ENCODE data around the gene NDUFC2. TPM values are rescaled to one million over a fixed set of nuclear protein-coding genes. Genes with fewer than 3 reads are reported as not detected.
"Not testable (repeated sequence)": the region's sequence is repeated elsewhere in the genome, so short reads cannot be mapped to it uniquely, and the experiment has no call there.

NDUFC2 gene
- total and polyA plus RNA-seq, 5 donors = 238 to 298 (median 266) TPM

DNA sequence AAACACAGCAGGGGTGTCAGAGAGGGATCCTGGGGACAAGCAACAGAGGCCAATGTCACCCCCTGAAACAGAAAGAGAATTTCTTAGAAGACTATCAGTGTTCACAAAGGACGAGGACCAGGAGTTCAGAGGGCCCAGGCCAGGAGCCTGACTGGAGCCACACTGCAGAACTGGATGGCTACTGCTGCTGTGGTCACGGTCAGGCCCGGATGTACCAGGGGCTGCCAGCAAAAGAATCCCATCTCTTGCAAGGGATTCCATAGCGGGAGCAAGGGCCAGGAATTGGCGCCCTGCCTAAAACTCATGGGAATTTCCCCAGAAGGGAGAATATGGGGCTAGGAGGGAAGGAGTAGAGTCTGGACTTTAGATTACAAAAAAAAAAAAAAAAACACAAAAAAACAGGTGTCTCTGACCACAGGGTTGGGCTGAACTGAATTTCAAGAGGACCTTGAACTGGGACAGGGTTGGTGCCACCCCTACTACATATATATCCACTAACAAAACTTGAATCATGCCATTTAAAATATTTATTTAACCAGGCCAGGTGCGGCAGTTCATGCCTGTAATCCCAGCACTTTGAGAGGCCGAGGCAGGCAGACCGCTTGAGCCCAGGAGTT is 40.9 kb downstream of the NDUFC2 start:
- intact Hi-C loops (cut with DNase I) = no loop called here
- Histone ChIP-seq H3K27me3 (ENCODE audit: control insufficient read depth, insufficient read depth) (no peaks in the 10 kb centered on the region), H3K4me1 (ENCODE audit: control insufficient read depth, insufficient read depth, low read length) (peaks cover 2% of the 10 kb centered on the region), H3K9me3 (ENCODE audit: control insufficient read depth, low read length) (no peaks in the 10 kb centered on the region), H3K27ac (ENCODE audit: low read length) (no peak overlapping the region), H3K4me3 (ENCODE audit: low read length) (no peak overlapping the region)
- ATAC-seq = no peak
- no peak for DNase-seq
- WGBS = 86% methylated on average over 8 of the region's 8 CpGs

DNA sequence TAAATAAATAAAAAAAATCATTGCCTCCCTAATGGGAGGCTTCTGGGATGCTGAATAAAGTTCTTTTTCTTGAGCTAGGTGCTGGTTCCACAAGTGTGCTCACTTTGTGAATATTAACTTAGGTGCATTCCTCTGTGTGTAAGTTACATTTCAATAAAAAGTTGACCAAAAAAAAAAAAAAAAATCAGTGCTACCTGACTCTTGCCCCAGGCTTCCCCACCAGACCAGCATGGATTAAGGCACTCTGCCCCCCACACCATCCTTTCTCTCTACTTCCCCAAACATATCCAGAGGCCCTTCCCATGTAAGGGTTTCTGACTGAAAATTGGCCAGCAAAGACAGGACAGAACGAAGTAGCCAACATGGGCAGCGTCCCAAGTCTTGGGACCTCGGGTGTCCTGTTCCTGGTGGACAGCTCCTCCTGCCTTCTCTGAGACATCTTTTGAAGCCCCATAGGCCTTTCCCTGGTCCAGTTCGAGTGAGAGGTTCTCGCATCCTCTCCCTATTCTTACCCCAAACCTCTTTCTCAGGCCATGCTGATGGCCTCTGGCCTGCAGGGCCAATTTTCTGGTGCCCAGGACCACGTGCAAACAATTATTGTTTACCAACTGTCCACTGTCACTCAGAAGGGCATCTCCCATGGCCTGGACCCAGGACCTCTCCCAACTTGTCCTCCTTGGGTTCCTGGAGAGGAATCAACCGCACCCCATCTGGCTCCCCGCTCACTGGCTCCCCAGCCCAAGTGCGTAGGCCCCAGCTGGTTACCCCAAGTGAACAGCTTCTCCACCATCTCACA is 41.6 kb downstream of the NDUFC2 start:
- Histone ChIP-seq H3K4me3 (ENCODE audit: low read length) (no peak overlapping the region), H3K9me3 (ENCODE audit: control insufficient read depth, low read length) (no peaks in the 10 kb centered on the region), H3K27ac (ENCODE audit: low read length) (no peak overlapping the region), H3K4me1 (ENCODE audit: control insufficient read depth, insufficient read depth, low read length) (peaks cover 2% of the 10 kb centered on the region), H3K27me3 (ENCODE audit: control insufficient read depth, insufficient read depth) (no peaks in the 10 kb centered on the region)
- intact Hi-C loops (cut with DNase I) = no loop called here
- DNase-seq = no peak
- WGBS = 84% methylated on average over 9 of the region's 9 CpGs
- no peak for ATAC-seq

DNA sequence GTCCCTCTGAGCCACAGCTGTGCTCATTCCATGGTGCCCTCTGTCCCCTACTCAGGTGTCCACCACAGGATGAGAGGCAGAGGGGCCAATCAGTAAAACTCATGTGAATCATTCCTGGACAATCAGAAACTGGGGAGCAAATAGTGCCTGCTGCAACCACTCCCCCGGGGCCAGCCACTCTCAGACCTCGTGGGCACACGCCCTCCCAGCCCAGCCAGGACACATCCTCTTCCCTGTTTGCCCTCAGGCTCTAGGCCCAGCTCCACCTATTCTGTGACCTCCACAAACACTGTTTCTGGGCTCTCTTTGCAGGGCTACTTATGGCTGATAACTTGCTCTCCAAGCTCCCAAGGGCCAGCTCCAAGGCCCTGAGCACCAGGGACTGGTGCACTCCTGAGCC is 42.6 kb downstream of the NDUFC2 start:
- peak in 1 of 2 donors; percentile 19 for ATAC-seq
- intact Hi-C loops (cut with DNase I) = no loop called here
- Histone ChIP-seq H3K27ac (ENCODE audit: low read length) (no peak overlapping the region), H3K4me3 (ENCODE audit: low read length) (no peak overlapping the region), H3K27me3 (ENCODE audit: control insufficient read depth, insufficient read depth) (no peaks in the 10 kb centered on the region), H3K4me1 (ENCODE audit: control insufficient read depth, insufficient read depth, low read length) (peaks cover 2% of the 10 kb centered on the region), H3K9me3 (ENCODE audit: control insufficient read depth, low read length) (no peaks in the 10 kb centered on the region)
- 58% methylated on average over 3 of the region's 3 CpGs for WGBS
- DNase-seq = no peak

DNA sequence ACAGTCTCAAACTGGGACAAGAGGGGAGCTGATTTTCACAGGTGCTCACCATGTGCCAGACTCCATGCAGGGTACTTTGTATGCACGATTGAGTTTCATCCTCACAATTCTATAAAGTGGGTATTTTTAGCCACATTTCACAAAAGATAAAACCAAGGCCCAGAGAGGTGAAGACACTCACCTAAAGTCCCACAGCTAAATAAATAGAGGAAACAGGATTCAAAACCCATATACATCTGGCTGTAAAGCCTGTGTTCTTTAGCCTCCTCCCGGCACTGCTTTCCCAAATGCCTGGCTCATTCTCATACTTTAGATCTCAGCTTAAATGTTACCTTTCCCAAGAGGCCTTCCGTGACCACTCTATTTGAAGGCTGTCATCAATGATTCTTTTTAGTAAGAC is 43.3 kb downstream of the NDUFC2 start:
- peaks cover 2% of the 10 kb centered on the region for H3K4me1 ChIP-seq (ENCODE audit: control insufficient read depth, insufficient read depth, low read length)
- no peak overlapping the region for H3K27ac ChIP-seq (ENCODE audit: low read length)
- intact Hi-C loops (cut with DNase I) = no loop called here
- H3K4me3 ChIP-seq (ENCODE audit: low read length) = no peak overlapping the region
- H3K9me3 ChIP-seq (ENCODE audit: control insufficient read depth, low read length) = no peaks in the 10 kb centered on the region
- no peaks in the 10 kb centered on the region for H3K27me3 ChIP-seq (ENCODE audit: control insufficient read depth, insufficient read depth)
- ATAC-seq (no peak), DNase-seq (no peak)
- 91% methylated on average over 3 of the region's 3 CpGs for WGBS

DNA sequence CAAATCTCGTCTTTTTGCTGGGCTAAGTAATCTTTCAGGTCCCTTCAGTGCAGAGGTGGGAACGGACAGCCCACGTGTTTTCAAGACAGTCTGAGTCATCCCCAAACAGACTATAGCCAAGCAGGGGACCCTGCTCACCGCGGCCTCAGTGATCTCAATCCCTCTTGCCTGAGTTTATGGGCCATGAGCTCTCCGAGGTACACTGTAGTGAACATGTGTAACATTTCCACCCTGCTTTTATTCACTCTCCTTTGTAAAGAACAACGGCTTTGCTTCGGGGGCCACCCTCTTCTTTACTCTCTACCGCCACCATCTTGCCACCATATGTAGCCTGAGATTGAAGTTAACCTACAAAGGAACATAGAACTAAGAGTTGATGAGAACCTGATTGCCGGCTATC is 45.0 kb downstream of the NDUFC2 start:
- Histone ChIP-seq H3K27me3 (ENCODE audit: control insufficient read depth, insufficient read depth) (no peaks in the 10 kb centered on the region), H3K4me3 (ENCODE audit: low read length) (no peak overlapping the region), H3K27ac (ENCODE audit: low read length) (no peak overlapping the region), H3K4me1 (ENCODE audit: control insufficient read depth, insufficient read depth, low read length) (peaks cover 5% of the 10 kb centered on the region), H3K9me3 (ENCODE audit: control insufficient read depth, low read length) (no peaks in the 10 kb centered on the region)
- 72% methylated on average over 10 of the region's 10 CpGs for WGBS
- DNase-seq (no peak), ATAC-seq (no peak)
- intact Hi-C loops (cut with DNase I) = no loop called here

DNA sequence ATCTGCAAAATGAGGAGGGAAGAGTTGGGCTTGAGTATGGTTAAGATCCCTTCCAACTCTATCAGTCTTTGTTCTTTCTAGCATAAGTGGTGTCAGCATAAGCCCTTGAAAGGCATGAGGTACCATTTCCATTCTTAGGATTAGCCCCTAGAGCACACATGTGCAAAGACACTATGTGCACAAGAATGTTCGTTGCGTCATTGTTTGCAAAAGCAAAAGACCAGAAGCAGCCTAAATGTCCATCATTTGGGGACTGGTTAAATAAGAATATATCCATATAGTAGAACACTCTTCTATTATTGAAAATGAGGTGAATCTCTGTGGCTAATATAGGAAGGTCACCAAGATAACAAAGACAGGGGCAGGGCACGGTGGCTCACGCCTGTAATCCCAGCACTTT is 46.6 kb downstream of the NDUFC2 start:
- H3K9me3 ChIP-seq (ENCODE audit: control insufficient read depth, low read length) = no peaks in the 10 kb centered on the region
- intact Hi-C loops (cut with DNase I) = no loop called here
- H3K27ac ChIP-seq (ENCODE audit: low read length) = no peak overlapping the region
- 68% methylated on average over 4 of the region's 4 CpGs for WGBS
- H3K4me3 ChIP-seq (ENCODE audit: low read length) = no peak overlapping the region
- ATAC-seq = no peak
- peaks cover 5% of the 10 kb centered on the region for H3K4me1 ChIP-seq (ENCODE audit: control insufficient read depth, insufficient read depth, low read length)
- DNase-seq = no peak
- no peaks in the 10 kb centered on the region for H3K27me3 ChIP-seq (ENCODE audit: control insufficient read depth, insufficient read depth)

DNA sequence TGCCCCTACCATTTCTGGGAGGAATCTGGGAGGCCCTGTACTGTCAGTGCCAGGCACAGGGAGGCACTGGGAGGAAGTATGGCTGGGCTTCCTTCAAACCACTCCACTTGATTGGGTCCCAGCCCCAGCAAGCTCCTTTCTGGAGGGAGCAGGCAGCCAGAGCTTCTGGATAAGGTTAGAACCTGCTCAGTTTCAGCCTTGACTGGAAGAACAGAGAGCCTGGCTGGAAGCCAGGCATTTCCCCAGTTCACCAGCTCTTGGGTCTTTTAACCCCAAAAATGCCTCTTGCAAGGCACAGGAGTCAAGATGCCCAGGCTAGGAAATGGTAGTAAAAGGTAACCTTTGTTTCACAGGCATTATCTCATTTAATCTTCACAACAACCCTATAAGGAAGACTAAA is 47.6 kb downstream of the NDUFC2 start:
- Histone ChIP-seq H3K27me3 (ENCODE audit: control insufficient read depth, insufficient read depth) (no peaks in the 10 kb centered on the region), H3K4me3 (ENCODE audit: low read length) (no peak overlapping the region), H3K27ac (ENCODE audit: low read length) (no peak overlapping the region), H3K9me3 (ENCODE audit: control insufficient read depth, low read length) (no peaks in the 10 kb centered on the region), H3K4me1 (ENCODE audit: control insufficient read depth, insufficient read depth, low read length) (peaks cover 5% of the 10 kb centered on the region)
- intact Hi-C loops (cut with DNase I) = no loop called here
- DNase-seq (no peak), ATAC-seq (no peak)

DNA sequence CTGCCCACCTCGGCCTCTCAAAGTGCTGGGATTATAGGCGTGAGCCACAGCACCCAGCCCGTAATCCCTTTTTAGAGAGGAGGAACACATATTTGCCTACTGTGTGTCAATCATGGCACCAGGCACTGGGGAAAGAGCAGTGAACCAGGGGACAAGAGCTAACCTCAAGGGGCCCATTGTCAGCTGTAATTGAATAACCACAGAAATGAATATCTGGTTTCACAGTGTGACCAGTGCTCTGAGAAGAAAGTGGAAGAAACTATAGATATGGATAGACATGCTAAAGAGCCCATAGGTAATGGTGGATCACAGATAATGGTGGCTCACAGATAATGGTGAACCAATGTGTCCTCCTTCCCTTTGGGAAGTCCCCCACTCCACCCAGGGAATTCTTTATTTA is 48.0 kb downstream of the NDUFC2 start:
- 95% methylated on average over 3 of the region's 3 CpGs for WGBS
- no peak overlapping the region for H3K27ac ChIP-seq (ENCODE audit: low read length)
- intact Hi-C loops (cut with DNase I) = no loop called here
- DNase-seq (no peak), ATAC-seq (no peak)
- H3K4me3 ChIP-seq (ENCODE audit: low read length) = no peak overlapping the region
- H3K27me3 ChIP-seq (ENCODE audit: control insufficient read depth, insufficient read depth) = no peaks in the 10 kb centered on the region
- H3K4me1 ChIP-seq (ENCODE audit: control insufficient read depth, insufficient read depth, low read length) = peaks cover 5% of the 10 kb centered on the region
- H3K9me3 ChIP-seq (ENCODE audit: control insufficient read depth, low read length) = no peaks in the 10 kb centered on the region

DNA sequence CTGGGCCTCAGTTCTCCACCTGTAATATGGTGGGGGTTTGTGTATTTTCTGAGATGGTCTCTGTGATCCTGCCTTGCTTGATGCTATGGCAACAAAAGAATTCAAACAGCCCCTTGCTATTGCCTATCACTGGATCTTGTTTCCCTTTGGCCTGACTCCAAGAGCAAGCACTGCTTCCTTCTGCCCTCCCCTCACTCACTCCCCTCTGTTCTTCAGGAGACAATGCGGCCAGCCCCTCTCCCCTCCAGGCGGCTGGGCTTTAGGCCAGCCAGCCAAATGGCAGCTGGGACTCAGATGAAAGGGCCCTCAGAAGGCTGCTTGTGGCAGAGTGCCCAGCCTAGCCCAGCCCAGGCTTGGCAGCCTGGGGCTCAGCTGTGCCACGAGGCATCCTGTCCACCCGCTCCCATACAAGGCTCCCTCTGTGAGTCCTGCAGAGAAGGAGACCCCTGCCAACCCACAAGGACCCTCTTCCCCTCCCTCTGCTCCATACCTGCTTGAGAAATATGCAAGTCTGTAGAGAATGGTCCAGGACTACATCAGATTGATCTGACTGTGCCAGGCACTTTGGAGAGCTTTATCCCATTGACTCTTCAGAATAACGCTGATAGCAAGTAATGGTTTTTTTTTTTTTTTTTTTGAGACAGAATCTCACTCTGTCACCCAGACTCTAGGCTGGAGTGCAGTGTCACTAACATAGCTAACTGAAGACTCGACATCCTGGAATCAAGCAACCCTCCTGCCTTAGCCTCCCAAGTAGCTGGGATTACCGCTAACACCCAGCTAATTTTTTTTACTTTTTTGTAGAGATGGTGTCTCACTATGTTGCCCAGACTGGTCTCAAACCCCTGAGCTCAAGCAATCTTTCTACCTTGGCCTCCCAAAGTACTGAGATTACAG is 49.0 kb downstream of the NDUFC2 start:
- DNase-seq (peak; percentile 63 to 87 (median 80)), ATAC-seq (peak; percentile 89 to 91)
- H3K27ac ChIP-seq (ENCODE audit: low read length) = no peak overlapping the region
- H3K27me3 ChIP-seq (ENCODE audit: control insufficient read depth, insufficient read depth) = no peaks in the 10 kb centered on the region
- H3K4me1 ChIP-seq (ENCODE audit: control insufficient read depth, insufficient read depth, low read length) = peaks cover 5% of the 10 kb centered on the region
- WGBS = 17% methylated on average over 7 of the region's 7 CpGs
- intact Hi-C loops (cut with DNase I) = no loop called here
- no peaks in the 10 kb centered on the region for H3K9me3 ChIP-seq (ENCODE audit: control insufficient read depth, low read length)
- no peak overlapping the region for H3K4me3 ChIP-seq (ENCODE audit: low read length)

DNA sequence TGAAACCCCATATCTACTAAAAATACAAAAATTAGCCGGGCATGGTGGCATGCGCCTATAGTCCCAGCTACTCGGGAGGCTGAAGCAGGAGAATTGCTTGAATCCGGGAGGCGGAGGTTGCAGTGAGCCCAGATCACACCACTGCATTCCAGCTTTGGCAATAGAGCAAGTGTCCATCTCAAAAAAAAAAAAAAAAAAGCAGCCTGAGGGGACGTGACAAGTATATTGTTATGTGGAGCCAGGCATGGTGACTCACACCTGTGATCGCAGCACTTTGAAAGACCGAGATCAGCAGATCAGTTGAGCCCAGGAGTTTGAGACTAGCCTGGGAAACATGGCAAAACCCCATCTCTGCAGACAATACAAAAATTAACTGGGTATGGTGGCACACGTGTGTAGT is 51.2 kb downstream of the NDUFC2 start:
- DNase-seq = not testable (repeated sequence)
- 85% methylated on average over 9 of the region's 9 CpGs for WGBS

DNA sequence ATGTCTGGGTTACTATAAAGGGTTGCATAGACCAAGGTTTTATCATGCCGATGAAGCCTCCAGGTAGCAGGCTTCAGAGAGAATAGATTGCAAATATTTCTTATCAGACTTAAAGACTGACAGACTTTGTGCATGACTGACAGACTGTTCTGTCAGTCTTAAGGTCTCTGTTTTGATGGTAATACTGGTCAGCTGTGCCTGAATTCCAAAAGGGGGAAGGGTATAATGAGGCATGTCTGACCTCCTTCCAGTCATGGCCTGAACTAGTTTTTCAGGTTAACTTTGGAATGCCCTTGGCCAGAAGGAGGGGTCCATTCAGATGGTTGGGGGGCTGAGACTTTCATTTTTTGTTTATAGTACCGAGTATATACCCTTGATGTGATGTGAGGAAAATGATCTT is 51.9 kb downstream of the NDUFC2 start:
- Histone ChIP-seq H3K4me1 (ENCODE audit: control insufficient read depth, insufficient read depth, low read length) (peaks cover 5% of the 10 kb centered on the region), H3K9me3 (ENCODE audit: control insufficient read depth, low read length) (no peaks in the 10 kb centered on the region), H3K27me3 (ENCODE audit: control insufficient read depth, insufficient read depth) (no peaks in the 10 kb centered on the region), H3K27ac (ENCODE audit: low read length) (no peak overlapping the region), H3K4me3 (ENCODE audit: low read length) (no peak overlapping the region)
- ATAC-seq (no peak), DNase-seq (no peak)
- 95% methylated on average over 2 of the region's 2 CpGs for WGBS
- intact Hi-C loops (cut with DNase I) = no loop called here

More for the DNA sequence above, 51.2 kb downstream of the NDUFC2 start:
- H3K27ac ChIP-seq (ENCODE audit: low read length); intact Hi-C loops (cut with DNase I); H3K27me3 ChIP-seq (ENCODE audit: control insufficient read depth, insufficient read depth); H3K4me3 ChIP-seq (ENCODE audit: low read length); ATAC-seq; H3K4me1 ChIP-seq (ENCODE audit: control insufficient read depth, insufficient read depth, low read length); H3K9me3 ChIP-seq (ENCODE audit: control insufficient read depth, low read length): not testable (repeated sequence)
